WERI-Rb-1 (cell line): ENCODE results near the gene MAN2A1.
"Not testable (repeated sequence)": the region's sequence is repeated elsewhere in the genome, so short reads cannot be mapped to it uniquely, and the experiment has no call there.

Source experiments
- DNase-seq: peaks from one replicate; pipeline ENCODE4 v3.0.0-alpha.2; 2020
- H3K27ac ChIP-seq: fragments of 250-450 bp; sonication (Bioruptor Pico); 2 replicates; pipeline ENCODE4 v1.5.1; 2020; ENCODE audit warnings: mild to moderate bottlenecking, moderate library complexity
- H3K27me3 ChIP-seq: fragments of 250-450 bp; sonication (Bioruptor Pico); 2 replicates; pipeline ENCODE4 v1.5.1; 2021; ENCODE audit warnings: mild to moderate bottlenecking, low read depth, moderate library complexity; ENCODE audit not compliant: insufficient read depth, severe bottlenecking
- H3K36me3 ChIP-seq: fragments of 250-450 bp; sonication (Bioruptor Pico); 2 replicates; pipeline ENCODE4 v1.5.1; 2020; ENCODE audit warnings: mild to moderate bottlenecking, moderate library complexity
- H3K4me3 ChIP-seq: 2 replicates; pipeline ENCODE4 v1.5.1; 2011; ENCODE audit warnings: low read depth, mild to moderate bottlenecking, control low read depth, low read length
- H3K9me3 ChIP-seq: fragments of 250-450 bp; sonication (Bioruptor Pico); 2 replicates; pipeline ENCODE4 v1.5.1; 2021; ENCODE audit warnings: mild to moderate bottlenecking, moderate library complexity; ENCODE audit not compliant: severe bottlenecking
- TF ChIP-seq, protein P1 (sequence below): IDR thresholded peaks from 2 replicates; pipeline ENCODE4 v1.5.1; 2011; ENCODE audit warnings: low read depth, mild to moderate bottlenecking, control low read depth, inconsistent platforms, low read length

MAN2A1 gene

DNA sequence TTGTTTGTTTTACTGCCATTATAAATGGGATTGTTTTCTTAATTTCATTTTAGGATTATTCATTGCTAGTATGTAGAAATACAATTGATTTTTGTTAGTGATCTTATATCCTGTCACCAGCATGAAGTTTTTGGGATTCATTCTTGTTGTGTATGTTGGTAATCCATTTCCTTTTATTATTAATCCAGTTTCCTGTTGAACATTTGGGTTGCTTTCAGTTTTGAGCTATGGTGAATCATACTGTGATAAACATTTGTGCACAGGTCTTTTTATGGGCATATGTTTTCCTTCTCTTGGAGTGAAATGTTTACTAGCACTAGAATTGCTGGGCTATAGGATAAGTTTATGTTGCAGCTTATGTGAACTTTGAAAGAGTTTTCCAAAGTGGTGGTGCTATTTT, 69.6 kb downstream of the MAN2A1 start:
- H3K27me3 ChIP-seq, result no peaks in the 10 kb centered on the region
- TF ChIP-seq, protein P1, sequence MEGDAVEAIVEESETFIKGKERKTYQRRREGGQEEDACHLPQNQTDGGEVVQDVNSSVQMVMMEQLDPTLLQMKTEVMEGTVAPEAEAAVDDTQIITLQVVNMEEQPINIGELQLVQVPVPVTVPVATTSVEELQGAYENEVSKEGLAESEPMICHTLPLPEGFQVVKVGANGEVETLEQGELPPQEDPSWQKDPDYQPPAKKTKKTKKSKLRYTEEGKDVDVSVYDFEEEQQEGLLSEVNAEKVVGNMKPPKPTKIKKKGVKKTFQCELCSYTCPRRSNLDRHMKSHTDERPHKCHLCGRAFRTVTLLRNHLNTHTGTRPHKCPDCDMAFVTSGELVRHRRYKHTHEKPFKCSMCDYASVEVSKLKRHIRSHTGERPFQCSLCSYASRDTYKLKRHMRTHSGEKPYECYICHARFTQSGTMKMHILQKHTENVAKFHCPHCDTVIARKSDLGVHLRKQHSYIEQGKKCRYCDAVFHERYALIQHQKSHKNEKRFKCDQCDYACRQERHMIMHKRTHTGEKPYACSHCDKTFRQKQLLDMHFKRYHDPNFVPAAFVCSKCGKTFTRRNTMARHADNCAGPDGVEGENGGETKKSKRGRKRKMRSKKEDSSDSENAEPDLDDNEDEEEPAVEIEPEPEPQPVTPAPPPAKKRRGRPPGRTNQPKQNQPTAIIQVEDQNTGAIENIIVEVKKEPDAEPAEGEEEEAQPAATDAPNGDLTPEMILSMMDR, result no peak
- H3K27ac ChIP-seq, result no peak overlapping the region
- H3K4me3 ChIP-seq, result no peak overlapping the region
- H3K9me3 ChIP-seq, result peaks cover 2% of the 10 kb centered on the region
- DNase-seq, result no peak
- peaks cover 9% of the 10 kb centered on the region for H3K36me3 ChIP-seq

DNA sequence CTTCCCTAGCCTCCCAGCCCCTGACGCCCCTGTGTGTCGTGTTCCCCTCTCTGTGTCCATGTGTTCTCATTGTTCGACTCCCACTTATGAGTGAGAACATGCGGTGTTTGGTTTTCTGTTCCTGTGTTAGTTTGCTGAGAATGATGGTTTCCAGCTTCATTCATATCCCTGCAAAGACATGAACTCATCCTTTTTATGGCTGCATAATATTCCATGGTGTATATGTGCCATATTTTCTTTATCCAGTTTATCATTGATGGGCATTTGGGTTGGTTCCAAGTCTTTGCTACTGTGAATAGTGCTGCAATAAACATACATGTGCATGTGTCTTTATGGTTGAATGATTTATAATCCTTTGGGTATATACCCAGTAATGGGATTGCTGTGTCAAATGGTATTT, 70.4 kb downstream of the MAN2A1 start:
- not testable (repeated sequence) for DNase-seq, H3K27ac ChIP-seq, H3K27me3 ChIP-seq, H3K36me3 ChIP-seq, H3K4me3 ChIP-seq, H3K9me3 ChIP-seq

DNA sequence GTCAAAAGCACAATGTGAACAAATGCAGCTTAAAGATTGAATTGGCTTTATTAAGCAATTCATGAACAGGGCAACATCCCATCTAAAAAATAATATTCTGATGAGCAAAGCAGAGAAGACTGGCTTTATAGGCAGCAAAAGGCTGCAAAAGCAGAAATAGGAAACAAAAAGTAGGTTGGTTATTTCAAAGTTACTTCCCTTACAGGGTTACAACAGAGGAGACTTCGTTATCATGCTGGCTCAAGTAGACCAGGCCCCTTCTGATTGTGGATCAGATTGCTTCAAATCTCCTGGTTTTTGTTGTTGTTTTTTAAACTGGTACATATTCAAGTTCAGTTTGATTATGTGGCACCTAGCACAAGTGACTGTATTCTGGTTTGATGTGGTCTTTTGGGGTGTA, 73.1 kb downstream of the MAN2A1 start:
- DNase-seq, result no peak
- Histone ChIP-seq H3K27me3 (no peaks in the 10 kb centered on the region), H3K36me3 (peaks cover 6% of the 10 kb centered on the region), H3K9me3 (peaks cover 2% of the 10 kb centered on the region), H3K4me3 (no peak overlapping the region), H3K27ac (no peak overlapping the region)
- TF ChIP-seq, protein P1, result no peak

DNA sequence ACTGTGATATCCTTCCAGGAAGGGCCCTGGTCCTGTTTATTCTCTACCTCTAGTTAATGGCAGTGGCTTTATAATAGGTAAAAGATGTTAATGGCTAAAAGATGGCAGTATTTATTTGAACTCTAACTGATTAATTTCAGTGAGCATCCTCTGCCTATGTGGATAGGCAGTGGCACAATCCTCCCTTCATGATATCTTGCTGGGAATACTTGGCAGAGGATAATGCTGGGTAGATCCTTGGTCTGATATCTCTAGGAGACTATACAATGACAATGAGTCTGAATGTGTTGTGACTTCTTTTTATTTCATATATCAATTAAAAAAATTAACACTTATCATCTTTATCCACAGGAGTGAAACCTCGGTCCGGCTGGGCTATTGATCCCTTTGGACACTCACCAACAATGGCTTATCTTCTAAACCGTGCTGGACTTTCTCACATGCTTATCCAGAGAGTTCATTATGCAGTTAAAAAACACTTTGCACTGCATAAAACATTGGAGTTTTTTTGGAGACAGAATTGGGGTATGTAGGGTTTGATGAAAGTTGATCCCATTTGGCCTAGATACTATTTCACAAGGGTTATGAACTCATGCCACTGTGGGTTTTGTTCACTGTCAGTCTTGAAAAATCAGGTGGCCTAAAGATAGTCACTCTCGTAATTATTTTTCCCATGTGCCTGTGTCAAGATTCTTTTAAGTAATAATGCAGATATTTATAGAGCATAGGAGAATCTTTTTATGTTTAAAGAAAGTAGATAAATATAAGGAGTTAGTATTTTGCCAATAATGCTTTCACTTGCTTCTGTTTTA, 77.7 kb downstream of the MAN2A1 start:
- H3K36me3 ChIP-seq, result peaks cover 12% of the 10 kb centered on the region
- H3K27me3 ChIP-seq, result no peaks in the 10 kb centered on the region
- DNase-seq, result no peak
- H3K4me3 ChIP-seq, result no peak overlapping the region
- H3K27ac ChIP-seq, result no peak overlapping the region
- TF ChIP-seq, protein P1, result no peak
- H3K9me3 ChIP-seq, result no peaks in the 10 kb centered on the region

DNA sequence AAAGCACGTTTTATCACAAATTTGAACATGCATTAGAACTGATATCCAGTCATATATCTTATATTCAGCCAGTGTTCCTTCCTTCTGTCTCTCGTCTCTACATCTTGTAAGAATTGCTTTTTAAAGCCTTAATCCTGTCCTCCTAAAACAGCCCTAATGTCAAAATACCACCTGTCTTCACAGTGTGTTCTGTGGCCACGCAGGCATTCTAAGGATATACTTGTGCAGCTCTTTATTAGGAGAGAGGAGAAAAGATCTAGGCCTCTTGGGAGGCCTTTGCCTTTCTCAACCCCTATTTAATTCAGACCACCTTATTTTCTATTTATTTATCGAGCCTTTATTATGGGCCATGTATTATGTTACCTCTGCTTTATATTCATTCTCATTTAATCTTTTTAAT, 78.3 kb downstream of the MAN2A1 start:
- Histone ChIP-seq H3K36me3 (peaks cover 8% of the 10 kb centered on the region), H3K4me3 (no peak overlapping the region), H3K27me3 (no peaks in the 10 kb centered on the region)

DNA sequence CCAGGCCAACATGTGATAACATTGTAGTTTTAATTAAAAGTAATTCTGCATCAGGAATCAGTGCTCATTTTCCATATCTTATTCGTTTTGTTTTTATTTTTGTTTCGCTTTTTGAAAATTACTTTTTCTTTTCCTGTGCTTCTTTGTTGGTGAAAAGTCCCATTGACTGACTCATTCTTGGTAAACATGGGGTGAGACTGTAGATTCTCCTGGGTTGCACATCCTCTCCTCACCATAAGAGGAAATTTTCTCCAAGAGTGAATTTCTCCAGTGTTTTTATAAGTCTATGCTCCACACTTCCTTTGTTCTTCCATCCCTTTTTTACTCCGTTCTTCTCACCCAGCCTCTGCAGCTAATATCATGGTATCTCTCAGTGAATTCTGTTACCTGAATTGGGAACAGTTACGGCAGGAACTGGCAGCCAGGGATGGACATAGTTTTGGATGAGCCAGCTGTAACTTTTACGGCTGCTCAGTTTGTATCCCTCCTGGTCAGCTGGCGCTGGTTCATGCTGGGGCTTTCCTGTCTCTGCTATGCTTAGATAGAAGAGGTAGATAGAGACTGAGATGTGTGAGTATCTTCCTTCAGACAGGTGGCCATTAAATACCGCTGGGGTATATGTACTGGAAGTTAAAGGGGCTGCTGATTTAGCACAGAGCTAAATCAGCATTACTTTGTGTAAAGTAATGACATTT, 80.0 kb downstream of the MAN2A1 start:
- no peaks in the 10 kb centered on the region for H3K27me3 ChIP-seq
- no peak overlapping the region for H3K4me3 ChIP-seq
- H3K9me3 ChIP-seq, result no peaks in the 10 kb centered on the region
- TF ChIP-seq, protein P1, result no peak
- DNase-seq, result no peak
- H3K36me3 ChIP-seq, result peaks cover 8% of the 10 kb centered on the region
- no peak overlapping the region for H3K27ac ChIP-seq

More for the DNA sequence above, 78.3 kb downstream of the MAN2A1 start:
- no peak overlapping the region for H3K27ac ChIP-seq
- no peak for DNase-seq
- TF ChIP-seq, protein P1, result no peak
- H3K9me3 ChIP-seq, result no peaks in the 10 kb centered on the region
